ENCODE results near the gene ADD2. TPM values are rescaled to one million over a fixed set of nuclear protein-coding genes. Genes with fewer than 3 reads are reported as not detected.

ADD2 gene
- total RNA-seq, 1 experiment from 2014 or later, result 4.4 TPM

DNA sequence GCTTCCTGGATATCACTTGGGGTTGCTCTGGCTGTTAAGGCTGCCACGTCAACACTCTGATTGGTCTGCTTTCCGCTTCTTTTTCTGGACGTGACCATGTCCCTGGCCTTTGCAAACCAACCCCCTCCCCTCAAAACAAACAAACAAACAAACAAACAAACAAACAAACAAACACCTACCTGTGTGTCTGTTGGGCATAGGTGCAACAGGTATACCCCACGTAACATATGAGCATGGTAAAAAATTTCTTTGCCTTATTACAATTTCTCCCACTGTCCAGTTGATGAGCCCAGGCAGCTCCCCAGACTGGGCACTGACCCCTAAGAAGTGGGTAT lies 80.6 kb downstream of the ADD2 start:
- Histone ChIP-seq H4K20me1 (ENCODE audit: low read length) (no peaks in the 10 kb centered on the region), H3K27ac (ENCODE audit: low read length) (no peak overlapping the region), H3K9me2 (replicated peaks; ENCODE audit: low read length) (no peaks in the 10 kb centered on the region), H3K4me2 (ENCODE audit: low read length) (no peak overlapping the region), H3K4me1 (ENCODE audit: insufficient read depth, low read length) (no peaks in the 10 kb centered on the region), H3K9ac (ENCODE audit: low read length) (no peak overlapping the region), H3K36me3 (ENCODE audit: low read depth, low read length) (no peaks in the 10 kb centered on the region), H3K4me3 (ENCODE audit: low read length) (no peak overlapping the region), H2AFZ (ENCODE audit: low read length) (no peak overlapping the region), H3F3A (ENCODE audit: low read length, unreplicated experiment) (no peaks in the 10 kb centered on the region), H3K9me3 (ENCODE audit: low read length) (no peaks in the 10 kb centered on the region), H3K79me2 (ENCODE audit: low read length) (no peaks in the 10 kb centered on the region), H3K27me3 (ENCODE audit: low read length) (peaks cover 50% of the 10 kb centered on the region)
- ChIA-PET POLR2A (ENCODE audit: unreplicated experiment) (no interaction called here), CTCF (no interaction called here)
- intact Hi-C loops (cut with micrococcal nuclease), result no loop called here
- BruUV-seq (replicated peaks), result no TSS peak
- TF ChIP-seq, protein P1, sequence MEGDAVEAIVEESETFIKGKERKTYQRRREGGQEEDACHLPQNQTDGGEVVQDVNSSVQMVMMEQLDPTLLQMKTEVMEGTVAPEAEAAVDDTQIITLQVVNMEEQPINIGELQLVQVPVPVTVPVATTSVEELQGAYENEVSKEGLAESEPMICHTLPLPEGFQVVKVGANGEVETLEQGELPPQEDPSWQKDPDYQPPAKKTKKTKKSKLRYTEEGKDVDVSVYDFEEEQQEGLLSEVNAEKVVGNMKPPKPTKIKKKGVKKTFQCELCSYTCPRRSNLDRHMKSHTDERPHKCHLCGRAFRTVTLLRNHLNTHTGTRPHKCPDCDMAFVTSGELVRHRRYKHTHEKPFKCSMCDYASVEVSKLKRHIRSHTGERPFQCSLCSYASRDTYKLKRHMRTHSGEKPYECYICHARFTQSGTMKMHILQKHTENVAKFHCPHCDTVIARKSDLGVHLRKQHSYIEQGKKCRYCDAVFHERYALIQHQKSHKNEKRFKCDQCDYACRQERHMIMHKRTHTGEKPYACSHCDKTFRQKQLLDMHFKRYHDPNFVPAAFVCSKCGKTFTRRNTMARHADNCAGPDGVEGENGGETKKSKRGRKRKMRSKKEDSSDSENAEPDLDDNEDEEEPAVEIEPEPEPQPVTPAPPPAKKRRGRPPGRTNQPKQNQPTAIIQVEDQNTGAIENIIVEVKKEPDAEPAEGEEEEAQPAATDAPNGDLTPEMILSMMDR (conservative IDR thresholded peaks at IDR 0.05; ENCODE audit: low read depth, low read length), result no peak
- ATAC-seq (no peak), DNase-seq (no peak)

DNA sequence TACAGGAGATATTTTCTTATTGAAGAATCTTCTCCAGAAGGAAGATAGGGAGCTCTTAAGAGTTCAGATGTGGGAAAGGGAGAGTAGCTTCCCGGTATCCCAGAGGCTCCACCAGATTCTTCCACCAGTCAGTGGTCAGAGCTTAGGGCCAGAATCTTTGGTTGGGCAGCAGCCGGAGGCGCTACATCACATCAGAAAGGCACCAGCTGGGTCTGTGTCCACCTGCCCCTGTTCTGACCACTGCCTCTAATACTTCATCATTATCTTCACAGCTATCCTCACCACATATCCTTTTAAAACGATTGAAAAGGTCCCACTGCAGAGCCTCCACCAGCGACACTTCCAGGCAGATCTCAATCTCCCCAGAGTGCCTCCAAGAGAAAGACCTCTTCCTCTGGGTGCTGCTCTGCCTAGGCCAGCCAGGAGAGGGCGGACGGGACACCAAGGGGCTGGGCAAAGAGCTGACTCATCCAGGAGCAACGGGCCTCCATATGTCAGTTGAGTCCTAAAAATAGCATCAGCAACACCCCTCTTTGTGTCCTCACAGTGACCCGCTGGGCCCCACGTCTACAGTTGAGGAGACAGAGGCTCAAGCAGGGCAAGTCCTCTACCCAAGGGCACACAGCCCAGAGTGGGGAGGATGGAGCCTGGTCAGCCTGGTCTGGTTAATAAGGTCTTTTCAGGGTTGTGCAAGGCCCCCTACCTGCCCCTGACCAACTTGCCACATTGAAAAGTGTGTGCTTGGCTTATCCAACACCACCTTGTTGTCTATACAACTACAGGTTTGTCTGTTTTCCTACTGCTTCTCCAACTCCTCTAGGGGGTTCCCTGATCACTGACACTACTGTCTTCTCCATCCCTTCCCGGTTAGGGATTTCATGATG lies 81.2 kb downstream of the ADD2 start:
- H3K9me2 ChIP-seq (replicated peaks; ENCODE audit: low read length), result no peaks in the 10 kb centered on the region
- ChIA-PET POLR2A (ENCODE audit: unreplicated experiment) (no interaction called here), CTCF (no interaction called here)
- H3K9ac ChIP-seq (ENCODE audit: low read length), result no peak overlapping the region
- no peak overlapping the region for H3K27ac ChIP-seq (ENCODE audit: low read length)
- peak; percentile 64; the same call in 1 of the 2 replicates for ATAC-seq
- peak; percentile 55 for DNase-seq
- no peak for TF ChIP-seq EZH2 (IDR thresholded peaks at IDR 0.05; ENCODE audit: low read length, unreplicated experiment)
- no peak for TF ChIP-seq EZH2phosphoT487 (IDR thresholded peaks at IDR 0.05; ENCODE audit: borderline replicate concordance, low read length)
- TF ChIP-seq, protein P1 (conservative IDR thresholded peaks at IDR 0.05; ENCODE audit: low read depth, low read length), result peak; percentile 65
- no peaks in the 10 kb centered on the region for H3K79me2 ChIP-seq (ENCODE audit: low read length)
- no peak overlapping the region for H3K4me3 ChIP-seq (ENCODE audit: low read length)
- peaks cover 49% of the 10 kb centered on the region for H3K27me3 ChIP-seq (ENCODE audit: low read length)
- H2AFZ ChIP-seq (ENCODE audit: low read length), result no peak overlapping the region
- H3K36me3 ChIP-seq (ENCODE audit: low read depth, low read length), result no peaks in the 10 kb centered on the region
- no peaks in the 10 kb centered on the region for H3K9me3 ChIP-seq (ENCODE audit: low read length)
- no peaks in the 10 kb centered on the region for H4K20me1 ChIP-seq (ENCODE audit: low read length)
- H3K4me1 ChIP-seq (ENCODE audit: insufficient read depth, low read length), result no peaks in the 10 kb centered on the region
- no peak overlapping the region for H3K4me2 ChIP-seq (ENCODE audit: low read length)
- no TSS peak for BruUV-seq (replicated peaks)
- intact Hi-C loops (cut with micrococcal nuclease), result no loop called here
- no peaks in the 10 kb centered on the region for H3F3A ChIP-seq (ENCODE audit: low read length, unreplicated experiment)

DNA sequence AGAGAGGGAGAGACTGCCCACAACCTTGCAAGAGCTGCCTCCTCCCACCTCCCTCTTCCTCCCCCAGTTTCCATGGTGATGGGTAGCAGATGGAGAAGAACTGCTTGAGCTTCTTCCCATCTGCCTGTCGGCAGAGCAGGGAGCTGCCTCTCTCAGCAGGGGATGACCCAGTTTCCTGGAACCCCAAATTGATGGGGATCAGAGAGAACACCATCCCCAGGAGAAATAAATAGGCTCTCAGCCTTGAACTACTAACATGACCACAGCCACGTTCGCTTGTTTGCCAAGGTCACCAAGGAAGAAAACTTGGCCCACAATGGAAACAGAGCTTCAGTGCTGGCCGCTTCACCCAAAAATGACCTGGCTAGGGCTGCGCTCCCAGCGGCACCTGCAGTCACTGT lies 82.2 kb downstream of the ADD2 start:
- H3K4me1 ChIP-seq (ENCODE audit: insufficient read depth, low read length), result no peaks in the 10 kb centered on the region
- ATAC-seq (no peak), DNase-seq (no peak)
- H3K79me2 ChIP-seq (ENCODE audit: low read length), result no peaks in the 10 kb centered on the region
- no peak overlapping the region for H3K4me3 ChIP-seq (ENCODE audit: low read length)
- H3K36me3 ChIP-seq (ENCODE audit: low read depth, low read length), result no peaks in the 10 kb centered on the region
- H3K9me3 ChIP-seq (ENCODE audit: low read length), result no peaks in the 10 kb centered on the region
- no TSS peak for BruUV-seq (replicated peaks)
- H3K9me2 ChIP-seq (replicated peaks; ENCODE audit: low read length), result no peaks in the 10 kb centered on the region
- no peaks in the 10 kb centered on the region for H3F3A ChIP-seq (ENCODE audit: low read length, unreplicated experiment)
- no peak overlapping the region for H3K27ac ChIP-seq (ENCODE audit: low read length)
- TF ChIP-seq EZH2 (IDR thresholded peaks at IDR 0.05; ENCODE audit: low read length, unreplicated experiment) (no peak), EZH2phosphoT487 (IDR thresholded peaks at IDR 0.05; ENCODE audit: borderline replicate concordance, low read length) (no peak)
- TF ChIP-seq, protein P1 (conservative IDR thresholded peaks at IDR 0.05; ENCODE audit: low read depth, low read length), result no peak
- H3K27me3 ChIP-seq (ENCODE audit: low read length), result peaks cover 47% of the 10 kb centered on the region
- H3K9ac ChIP-seq (ENCODE audit: low read length), result no peak overlapping the region
- ChIA-PET CTCF (no interaction called here), POLR2A (ENCODE audit: unreplicated experiment) (no interaction called here)
- intact Hi-C loops (cut with micrococcal nuclease), result no loop called here
- H3K4me2 ChIP-seq (ENCODE audit: low read length), result no peak overlapping the region
- no peaks in the 10 kb centered on the region for H4K20me1 ChIP-seq (ENCODE audit: low read length)
- no peak overlapping the region for H2AFZ ChIP-seq (ENCODE audit: low read length)

Measured in PC-3 (cell line).